Cardiac septum (tissue), 1 donor: ENCODE data around the gene ANP32E. TPM values are rescaled to one million over a fixed set of nuclear protein-coding genes. Genes with fewer than 3 reads are reported as not detected.
"Not testable (repeated sequence)": the region's sequence is repeated elsewhere in the genome, so short reads cannot be mapped to it uniquely, and the experiment has no call there.

ENCODE experiments used
- DNase-seq: peaks from one replicate; pipeline ENCODE4 v3.0.0-alpha.2; 2020; ENCODE audit warnings: low spot score
- intact Hi-C: fragments of 100-400 bp; cut with DNase I; formaldehyde crosslinking; loops from one replicate; pipeline ENCODE4 v1.14.0; 2022
- total RNA-seq: library from RNA; stranded (reverse); fragmentation: NEBNext Ultra II Directional; extraction: Animal tissue kit (Norgen Biotek cat#: 25700); gene quantifications from one replicate; pipeline ENCODE4 v1.2.1, GENCODE V29; 2021
- donor health status: DM: no; HTN: no; CAD: no.

Gene ANP32E
- total RNA-seq, 1 donor from 2014 or later = 55.3 TPM

GRCh38 chr1:150259217-150259616 is 23.3 kb upstream of the ANP32E start:
- no peak for DNase-seq
- intact Hi-C loops = no loop called here

GRCh38 chr1:150257624-150258585 is 22.0 kb upstream of the ANP32E start, which contains the start of gene CA14:
TSS of gene CA14 (plus strand) at chr1:150257774. CDS start at chr1:150258129, 355 bp downstream.
- DNase-seq = no peak
- intact Hi-C loops = no loop called here

GRCh38 chr1:150256554-150257341 is 20.8 kb upstream of the ANP32E start:
- DNase-seq = no peak
- intact Hi-C loops = no loop called here

GRCh38 chr1:150256198-150256553 is 20.3 kb upstream of the ANP32E start:
- intact Hi-C loops = no loop called here
- DNase-seq = no peak

GRCh38 chr1:150249936-150250335 is 14.0 kb upstream of the ANP32E start:
- DNase-seq = no peak
- intact Hi-C loops = no loop called here

GRCh38 chr1:150243003-150243402 is 7.1 kb upstream of the ANP32E start:
- intact Hi-C loops = no loop called here
- no peak for DNase-seq

- intact Hi-C loops = no loop called here
- no peak for DNase-seq
Measured at GRCh38 chr1:150237746-150238145, 1.8 kb upstream of the ANP32E start.

GRCh38 chr1:150237176-150237575 is 1.3 kb upstream of the ANP32E start:
- intact Hi-C loops, DNase-seq: not testable (repeated sequence)

- no peak for DNase-seq
- intact Hi-C loops = loop anchor here (1.0 kb wide), 1 partner anchor 33 kb away; the partner anchor contains the start of gene APH1A
Measured at GRCh38 chr1:150236614-150237100, 745 bp upstream of the ANP32E start.

GRCh38 chr1:150235294-150235851 is 539 bp downstream of the ANP32E start:
- intact Hi-C loops = no loop called here
- peak; percentile 80 for DNase-seq

GRCh38 chr1:150234566-150235293 is 1.2 kb downstream of the ANP32E start:
- intact Hi-C loops = no loop called here
- DNase-seq = peak; percentile 92

- DNase-seq = no peak
- intact Hi-C loops = no loop called here
Measured at GRCh38 chr1:150234309-150234565, 1.7 kb downstream of the ANP32E start.

- DNase-seq = no peak
- intact Hi-C loops = no loop called here
Measured at GRCh38 chr1:150233359-150234308, 2.3 kb downstream of the ANP32E start.

GRCh38 chr1:150232921-150233320 is 3.0 kb downstream of the ANP32E start:
- DNase-seq, intact Hi-C loops: not testable (repeated sequence)

GRCh38 chr1:150228246-150228645 is 7.7 kb downstream of the ANP32E start:
- intact Hi-C loops, DNase-seq: not testable (repeated sequence)

- intact Hi-C loops = no loop called here
- DNase-seq = no peak
Measured at GRCh38 chr1:150227228-150227627, 8.7 kb downstream of the ANP32E start.

- intact Hi-C loops = no loop called here
- DNase-seq = no peak
Measured at GRCh38 chr1:150226486-150226885, 9.4 kb downstream of the ANP32E start.

- intact Hi-C loops = no loop called here
- no peak for DNase-seq
Measured at GRCh38 chr1:150225546-150225945, 10.4 kb downstream of the ANP32E start.
